Endothelial cell of umbilical vein (primary cell): Measurements from ENCODE around the gene SFXN2. TPM values are rescaled to one million over a fixed set of nuclear protein-coding genes. Genes with fewer than 3 reads are reported as not detected.
A peak's percentile ranks its signal among the peaks of the same experiment; 100 is the strongest.

Experiments used
- BruUV-seq: library from RNA; stranded (reverse); fragments of 400-500 nt; replicated peaks from 2 replicates; lab custom pipeline; 2021; lab: Mats Ljungman, UMichigan
- CTCF ChIA-PET: fragments of 300-600, 350-600 bp; sonication (Branson Sonifier 250); formaldehyde crosslinking; loops from one replicate; lab custom pipeline; 2021; ENCODE audit warnings: antibody characterized with exemption, inconsistent platforms; lab: Charles Lee
- POLR2A ChIA-PET: fragments of 300-600, 350-600 bp; sonication (Branson Sonifier 250); formaldehyde crosslinking; loops from one replicate; lab custom pipeline; 2021; ENCODE audit warnings: antibody characterized with exemption, inconsistent platforms; lab: Charles Lee
- DNase-seq: peaks from one replicate; pipeline ENCODE4 v3.0.0-alpha.2; 2011; ENCODE audit warnings: low read depth, low spot score
- FAIRE-seq: peaks from 2 replicates; lab custom pipeline; 2011; peaks lifted over from hg19 to GRCh38; lab: Jason Lieb, UNC
- H2AFZ ChIP-seq: 2 replicates; pipeline ENCODE4 v1.6.0; 2012; ENCODE audit warnings: low read depth, low read length, control low read depth, inconsistent platforms
- H3K27ac ChIP-seq: 2 replicates; pipeline ENCODE4 v1.5.1; 2011; ENCODE audit warnings: low read depth, mild to moderate bottlenecking, control low read depth, low read length, moderate library complexity; ENCODE audit not compliant: insufficient read depth
- H3K27me3 ChIP-seq, 2 experiments: 2 replicates each; pipeline versions ENCODE4 v1.6.0 to v1.6.1; 2011; ENCODE audit warnings: low read length in 2 of 2, mixed read lengths in 1 of 2; ENCODE audit not compliant: control insufficient read depth in 2 of 2, insufficient read depth in 2 of 2
- H3K36me3 ChIP-seq, 2 experiments: 2 replicates in 1 of 2; 3 replicates in 1 of 2; pipeline ENCODE4 v1.5.1; 2011; ENCODE audit warnings: low read length in 2 of 2, mild to moderate bottlenecking in 1 of 2, moderate library complexity in 1 of 2; ENCODE audit not compliant: control insufficient read depth in 2 of 2, insufficient read depth in 2 of 2; ENCODE audit errors: extremely low read depth in 1 of 2
- H3K4me1 ChIP-seq: 3 replicates; pipeline ENCODE4 v1.5.1; 2011; ENCODE audit warnings: mild to moderate bottlenecking, low read length; ENCODE audit not compliant: control insufficient read depth, insufficient read depth; ENCODE audit errors: extremely low read depth
- H3K4me2 ChIP-seq: 2 replicates; pipeline ENCODE4 v1.6.1; 2011; ENCODE audit warnings: low read length, control low read depth, mixed read lengths; ENCODE audit not compliant: insufficient read depth
- H3K4me3 ChIP-seq, 3 experiments: fragments of 200-600 bp in 1 of 3; sonication (generic), shearing (Covaris generic) in 1 of 3; replicated peaks in 1 of 3; 2 replicates each; pipeline ENCODE4 v1.5.1; 2011 to 2016; ENCODE audit warnings: control low read depth in 3 of 3, low read length in 3 of 3, mild to moderate bottlenecking in 2 of 3, inconsistent platforms in 1 of 3, low read depth in 1 of 3, moderate library complexity in 1 of 3; ENCODE audit not compliant: insufficient read depth in 1 of 3
- H3K79me2 ChIP-seq: 2 replicates; pipeline ENCODE4 v1.6.0; 2012; ENCODE audit warnings: low read length, inconsistent platforms; ENCODE audit not compliant: control insufficient read depth, insufficient read depth
- H3K9ac ChIP-seq: replicated peaks from 2 replicates; pipeline ENCODE3; 2011; ENCODE audit warnings: low read length, control low read depth; ENCODE audit not compliant: insufficient read depth; ENCODE audit errors: extremely low read depth
- H3K9me1 ChIP-seq: replicated peaks from 3 replicates; pipeline ENCODE4 v1.6.0; 2011; ENCODE audit warnings: mild to moderate bottlenecking, low read length; ENCODE audit not compliant: control insufficient read depth, insufficient read depth; ENCODE audit errors: extremely low read depth
- H3K9me3 ChIP-seq: replicated peaks from 2 replicates; pipeline ENCODE4 v1.5.1; 2012; ENCODE audit warnings: low read length, inconsistent platforms; ENCODE audit not compliant: control insufficient read depth, insufficient read depth
- H4K20me1 ChIP-seq: replicated peaks from 2 replicates; pipeline ENCODE3; 2011; ENCODE audit warnings: mild to moderate bottlenecking, low read length; ENCODE audit not compliant: control insufficient read depth, insufficient read depth; ENCODE audit errors: extremely low read depth
- CTCF ChIP-seq, 2 donors: IDR thresholded peaks; 1 replicate in 1 of 2; 2 replicates in 1 of 2; pipeline ENCODE4 v1.5.1; 2011; ENCODE audit warnings: low read length in 2 of 2, mild to moderate bottlenecking in 2 of 2, moderate library complexity in 2 of 2, control low read depth in 1 of 2, inconsistent platforms in 1 of 2, low read depth in 1 of 2; ENCODE audit not compliant: insufficient read depth in 1 of 2; ENCODE audit errors: extremely low read depth in 1 of 2
- GATA2 ChIP-seq: IDR thresholded peaks from 2 replicates; pipeline ENCODE4 v1.7.0; 2011; ENCODE audit warnings: low read depth, mild to moderate bottlenecking, moderate library complexity, mixed read lengths, low read length; ENCODE audit not compliant: insufficient read length, insufficient read depth
- MAX ChIP-seq: IDR thresholded peaks from 2 replicates; pipeline ENCODE4 v1.6.1; 2011; ENCODE audit not compliant: insufficient read depth, insufficient read length
- MYC ChIP-seq: IDR thresholded peaks from one replicate; pipeline ENCODE4 v1.6.1; 2011; ENCODE audit warnings: mild to moderate bottlenecking, low read depth, low read length
- POLR2A ChIP-seq: IDR thresholded peaks from 2 replicates; pipeline ENCODE4 v1.6.1; 2012; ENCODE audit warnings: low read depth, mild to moderate bottlenecking, control low read depth, low read length
- POLR2AphosphoS5 ChIP-seq: IDR thresholded peaks from 2 replicates; pipeline ENCODE4 v1.6.1; 2012; ENCODE audit warnings: low read depth, mild to moderate bottlenecking, control low read depth, low read length, moderate library complexity; ENCODE audit not compliant: insufficient read depth
- dilution Hi-C: fragments of 300-500 bp; cut with MboI; formaldehyde crosslinking; loops from one replicate; pipeline ENCODE4 v1.15.0; 2019; ENCODE audit warnings: low sequenced_read_pairs; ENCODE audit not compliant: extremely low pct_ligation_motif_present
- intact Hi-C: fragments of 100-400 bp; cut with micrococcal nuclease; formaldehyde crosslinking; loops from one replicate; pipeline ENCODE4 v1.10.0; 2022
- polyA plus RNA-seq, 4 experiments: library from polyadenylated mRNA; depleted of rRNA in 3 of 4; stranded (reverse) in 3 of 4; unstranded in 1 of 4; fragments of >200 nt; gene quantifications; 2 replicates each; pipeline versions ENCODE4 v1.2.1 to v1.2.3, GENCODE V29; 2011 to 2012; ENCODE audit warnings: missing spikeins in 1 of 4
- total RNA-seq: library from RNA; stranded (reverse); gene quantifications from 2 replicates; pipeline ENCODE4 v1.2.3, GENCODE V29; 2021

Gene SFXN2
- total and polyA plus RNA-seq, 2 donors (not counting 3 experiments of a cell fraction or from before 2014, with no cell fraction given): 9.8 to 17.0 TPM

GRCh38 chr10:102713814-102714620 is 419 bp upstream of the SFXN2 start, which contains the start of gene ARL3:
ARL3 (minus strand) TSS chr10:102714397; CDS start chr10:102714275, 122 bp downstream.
- no peaks in the 10 kb centered on the region for H4K20me1 ChIP-seq
- H3K4me3 ChIP-seq: peak within 1 kb of the TSS; percentile 64 to 85 (median 85)
- dilution Hi-C loops: no loop called here
- peak within 1 kb of the TSS; percentile 94 for H3K4me2 ChIP-seq
- H3K27ac ChIP-seq: peak within 1 kb of the TSS; percentile 38
- no peaks in the 10 kb centered on the region for H3K36me3 ChIP-seq
- H3K9ac ChIP-seq: peak within 1 kb of the TSS; percentile 78
- H3K79me2 ChIP-seq: peaks cover 16% of the 10 kb centered on the region
- peaks cover 23% of the 10 kb centered on the region for H3K4me1 ChIP-seq
- POLR2A ChIA-PET: interaction anchor here (1.1 to 1.5 kb wide), 2 partner anchors 29 to 62 kb away, joined by 3 to 6 read pairs; partner anchors contain the start of gene WBP1L
- FAIRE-seq (peak; percentile 91), DNase-seq (peak; percentile 99)
- H3K9me1 ChIP-seq: no peaks in the 10 kb centered on the region
- no peaks in the 10 kb centered on the region for H3K27me3 ChIP-seq
- peak; percentile 39 to 78 for TF ChIP-seq CTCF (IDR thresholded peaks at IDR 0.05; ENCODE audit: extremely low read depth in 1 of 2, insufficient read depth in 1 of 2, low read depth in 1 of 2, low read length in 2 of 2)
- peak; percentile 37 for TF ChIP-seq POLR2AphosphoS5
- TF ChIP-seq MAX: peak; percentile 78
- TF ChIP-seq MYC: no peak
- TF ChIP-seq GATA2: no peak
- TF ChIP-seq POLR2A: peak; percentile 76
- peak within 1 kb of the TSS; percentile 91 for H2AFZ ChIP-seq
- intact Hi-C loops: loop anchor here (1.0 to 5.0 kb wide), 5 partner anchors 35 to 319 kb away; partner anchors contain the start of genes NFKB2 and SUFU
- no peaks in the 10 kb centered on the region for H3K9me3 ChIP-seq
- CTCF ChIA-PET: interaction anchor here (0.6 to 7.1 kb wide), 15 partner anchors 14 to 530 kb away, joined by 3 to 75 read pairs (median 3); partner anchors contain the start of genes ACTR1A and SUFU
- no TSS peak for BruUV-seq
